GM21447 (cell line): ENCODE data around the gene DZIP3.
A peak's percentile ranks its signal among the peaks of the same experiment; 100 is the strongest.
"Not testable (repeated sequence)": the region's sequence is repeated elsewhere in the genome, so short reads cannot be mapped to it uniquely, and the experiment has no call there.

Experiments
- ATAC-seq: cut with Tn5 transposase; IDR thresholded peaks from one replicate; pipeline ENCODE4 v1.9.1; 2021; ENCODE audit not compliant: unreplicated experiment

Gene DZIP3

GRCh38 chr3:108599677-108600409, 10.3 kb downstream of the DZIP3 start:
- no peak for ATAC-seq

DNA sequence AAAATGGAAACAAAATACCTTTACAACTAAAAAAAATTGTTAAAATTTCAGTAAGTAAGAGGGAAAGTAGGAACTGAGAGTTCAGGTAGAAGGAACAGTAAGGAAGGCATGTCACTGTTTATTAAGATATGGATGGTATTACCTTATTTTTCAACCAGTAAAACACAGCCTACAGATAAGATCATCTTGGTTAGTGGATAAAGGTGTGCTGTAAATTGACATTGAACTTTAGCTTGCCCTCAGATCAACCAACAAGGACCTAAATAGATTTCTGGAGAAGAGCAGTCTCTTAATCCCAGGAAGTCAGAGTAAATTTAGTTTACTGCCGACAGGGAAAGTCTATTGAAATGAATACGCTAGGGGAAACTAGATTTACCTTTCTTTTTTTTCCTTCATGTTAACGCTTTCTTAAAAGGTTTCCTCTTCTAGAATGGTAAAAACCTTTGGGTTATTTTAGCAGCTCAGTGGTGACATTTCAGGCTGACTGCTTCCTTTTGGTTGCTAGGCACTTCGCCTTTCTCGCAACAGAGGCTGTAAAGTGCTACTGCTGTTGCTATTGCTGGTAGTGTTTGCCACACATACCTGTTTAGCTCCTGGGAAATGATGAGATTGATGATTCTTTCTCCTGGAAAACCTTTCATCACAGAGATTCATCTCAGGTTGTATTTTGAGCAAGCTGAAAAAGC, 12.9 kb downstream of the DZIP3 start:
- peak; percentile 79 for ATAC-seq

GRCh38 chr3:108602935-108603294, 13.4 kb downstream of the DZIP3 start:
- peak; percentile 15 for ATAC-seq

DNA sequence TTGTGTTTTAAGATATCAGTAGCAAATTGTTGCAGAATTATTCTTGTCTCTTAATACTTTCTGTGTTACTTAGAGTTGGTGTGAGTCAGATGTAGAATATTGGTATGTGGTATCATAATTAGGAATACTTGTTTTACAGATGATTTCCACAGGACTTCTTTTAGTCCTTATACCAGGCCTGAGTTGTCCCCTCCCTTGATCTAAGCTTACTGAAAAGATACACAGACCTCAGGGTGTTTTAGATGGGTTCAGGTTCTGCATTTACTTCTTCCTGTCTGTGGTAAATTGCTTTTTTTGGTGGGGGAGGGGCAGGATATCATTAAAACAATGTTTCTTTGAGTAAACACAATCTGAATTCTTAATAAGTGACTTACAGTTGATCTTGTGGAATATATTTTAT, 14.2 kb downstream of the DZIP3 start:
- no peak for ATAC-seq

- no peak for ATAC-seq
These were observed 15.5 kb downstream of the DZIP3 start for GRCh38 chr3:108605028-108605427.

- no peak for ATAC-seq
These were observed 16.0 kb downstream of the DZIP3 start for GRCh38 chr3:108605491-108605890.

DNA sequence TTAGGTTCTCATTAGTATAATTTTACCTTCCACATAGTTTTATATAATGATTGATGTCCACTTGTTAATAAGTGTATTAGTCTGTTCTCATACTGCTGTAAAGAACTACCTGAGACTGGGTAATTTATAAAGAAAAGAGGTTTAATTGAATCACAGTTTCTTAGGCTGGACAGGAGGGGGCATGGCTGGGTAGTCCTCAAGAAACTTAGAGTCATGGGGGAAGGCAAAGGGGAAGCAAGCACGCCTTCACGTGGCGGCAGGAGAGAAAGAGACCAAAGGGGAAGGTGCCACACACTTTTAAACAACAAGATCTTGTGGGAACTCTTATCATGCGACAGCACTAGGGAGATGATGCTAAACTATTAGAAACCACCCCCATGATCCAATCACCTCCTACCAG, 19.2 kb downstream of the DZIP3 start:
- no peak for ATAC-seq

- no peak for ATAC-seq
These were observed 21.1 kb downstream of the DZIP3 start for GRCh38 chr3:108610651-108611050.

DNA sequence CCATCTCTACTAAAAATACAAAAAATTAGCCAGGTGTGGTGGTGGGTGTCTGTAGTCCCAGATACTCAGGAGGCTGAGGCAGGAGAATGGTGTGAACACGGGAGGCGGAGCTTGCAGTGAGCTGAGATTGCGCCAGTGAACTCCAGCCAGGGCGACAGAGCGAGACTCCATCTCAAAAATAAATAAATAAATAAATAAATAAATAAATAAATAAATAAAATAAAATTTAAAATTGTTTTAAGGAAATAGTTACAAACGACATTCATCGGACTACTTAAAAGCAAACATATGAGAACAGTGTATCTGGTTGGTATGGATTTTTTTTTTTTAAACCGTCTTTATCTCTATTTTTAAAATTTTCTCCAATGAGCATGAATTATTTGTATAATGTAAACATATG, 26.6 kb downstream of the DZIP3 start:
- not testable (repeated sequence) for ATAC-seq

DNA sequence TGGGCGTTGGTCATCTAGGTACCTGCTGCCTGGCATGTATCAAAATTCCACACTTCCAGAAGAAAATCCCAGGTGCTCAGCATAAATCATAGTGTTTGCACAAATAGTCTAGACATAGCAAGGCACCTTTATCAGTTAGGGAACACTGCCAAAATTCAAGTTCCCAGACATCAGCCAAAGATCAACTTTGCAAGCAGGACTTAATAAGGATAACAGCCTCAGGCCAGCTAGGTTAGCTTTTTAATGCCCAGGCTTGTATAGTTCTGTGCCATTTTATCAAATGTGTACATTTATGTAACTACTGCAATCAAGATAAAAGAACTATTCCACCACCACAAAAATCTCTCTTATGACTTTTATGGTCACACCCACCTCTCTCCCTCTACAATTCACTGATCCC, 30.7 kb downstream of the DZIP3 start:
- no peak for ATAC-seq

DNA sequence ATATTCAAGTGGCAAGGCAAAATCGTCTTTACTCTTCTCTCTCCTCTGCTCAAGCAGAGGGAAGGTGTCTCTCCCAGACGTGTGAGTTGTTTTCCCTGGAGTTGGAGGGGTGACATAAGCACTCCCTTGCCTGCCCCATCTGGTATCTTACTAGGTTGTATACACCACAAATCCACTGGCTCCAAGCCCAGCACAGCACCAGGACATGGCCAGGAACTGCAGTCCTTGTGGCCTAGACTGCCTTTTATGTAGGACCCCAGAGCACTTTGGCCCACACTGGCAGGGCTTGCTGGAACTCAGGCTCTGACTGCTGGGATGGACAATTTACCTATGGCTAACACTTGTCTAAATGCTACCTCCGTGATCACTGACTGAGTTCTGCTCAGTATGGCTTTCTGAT, 34.0 kb downstream of the DZIP3 start:
- no peak for ATAC-seq

DNA sequence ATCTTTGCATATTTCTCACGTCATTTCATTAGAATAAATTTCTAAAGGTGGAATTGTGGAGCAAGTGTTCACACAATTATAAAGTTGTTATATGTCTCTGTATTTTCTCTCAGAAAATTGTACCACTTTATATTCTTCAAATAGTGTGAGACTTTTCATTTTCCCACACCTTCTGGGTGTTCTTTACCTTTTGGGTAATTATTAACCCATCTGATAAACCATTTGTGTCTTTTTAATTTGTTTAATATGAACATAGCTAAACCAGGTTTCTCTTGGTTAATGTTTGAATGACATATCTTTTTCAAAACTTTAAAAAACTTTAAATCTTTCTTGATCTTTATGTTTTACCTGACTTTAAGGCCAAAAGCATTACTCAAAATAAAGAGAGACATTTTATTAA, 40.5 kb downstream of the DZIP3 start:
- ATAC-seq: no peak

DNA sequence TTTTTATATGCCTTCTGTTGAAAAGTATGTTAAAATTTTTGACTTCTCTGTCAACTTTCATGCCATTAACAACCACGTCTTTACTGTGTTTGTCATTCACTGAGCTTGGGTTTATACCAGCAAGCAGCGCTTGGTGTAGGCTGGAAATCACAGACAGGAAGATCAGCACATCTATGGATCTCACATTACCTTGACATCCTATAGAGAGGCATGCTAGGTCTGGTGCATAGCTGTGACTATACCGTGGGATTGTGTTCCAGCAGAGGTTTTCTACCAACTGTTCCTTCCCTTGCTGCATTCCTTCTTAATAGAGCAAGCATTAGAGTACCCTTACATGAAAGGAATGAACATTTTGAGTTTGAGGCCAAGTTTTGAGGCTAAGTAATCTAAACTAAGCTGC, 53.0 kb downstream of the DZIP3 start:
- no peak for ATAC-seq

DNA sequence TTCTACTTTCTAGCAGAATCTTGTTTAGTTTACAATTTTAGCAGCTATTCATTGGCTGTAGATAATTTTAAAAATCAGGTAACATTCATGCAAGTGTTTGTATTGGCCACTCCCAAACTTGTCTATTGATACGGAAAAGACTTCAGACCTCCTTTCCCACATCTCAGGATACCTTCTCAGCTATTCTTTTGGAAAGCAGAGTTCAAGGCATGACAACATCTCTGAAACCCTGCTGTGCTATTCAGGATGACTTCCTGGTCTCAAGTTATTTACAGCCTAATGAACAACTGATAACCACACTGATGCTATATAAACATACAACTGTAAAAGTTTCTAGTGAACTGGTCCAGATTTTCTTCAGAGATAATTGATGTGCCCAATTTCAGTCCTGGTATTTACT, 55.8 kb downstream of the DZIP3 start:
- no peak for ATAC-seq

DNA sequence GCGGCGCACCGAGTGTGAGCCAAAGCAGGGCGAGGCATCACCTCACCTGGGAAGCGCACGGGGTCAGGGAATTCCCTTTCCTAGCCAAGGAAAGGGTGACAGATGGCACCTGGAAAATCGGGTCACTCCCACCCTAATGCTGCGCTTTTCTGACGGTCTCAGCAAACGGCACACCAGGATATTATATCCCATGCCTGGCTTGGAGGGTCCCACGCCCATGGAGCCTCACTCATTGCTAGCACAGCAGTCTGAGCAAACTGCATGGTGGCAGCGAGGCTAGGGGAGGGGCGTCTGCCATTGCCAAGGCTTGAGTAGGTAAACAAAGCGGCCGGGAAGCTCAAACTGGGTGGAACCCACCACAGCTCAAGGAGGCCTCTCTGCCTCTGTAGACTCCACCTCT, 66.1 kb downstream of the DZIP3 start:
- ATAC-seq: not testable (repeated sequence)

GRCh38 chr3:108661699-108662098, 72.2 kb downstream of the DZIP3 start:
- ATAC-seq: no peak

DNA sequence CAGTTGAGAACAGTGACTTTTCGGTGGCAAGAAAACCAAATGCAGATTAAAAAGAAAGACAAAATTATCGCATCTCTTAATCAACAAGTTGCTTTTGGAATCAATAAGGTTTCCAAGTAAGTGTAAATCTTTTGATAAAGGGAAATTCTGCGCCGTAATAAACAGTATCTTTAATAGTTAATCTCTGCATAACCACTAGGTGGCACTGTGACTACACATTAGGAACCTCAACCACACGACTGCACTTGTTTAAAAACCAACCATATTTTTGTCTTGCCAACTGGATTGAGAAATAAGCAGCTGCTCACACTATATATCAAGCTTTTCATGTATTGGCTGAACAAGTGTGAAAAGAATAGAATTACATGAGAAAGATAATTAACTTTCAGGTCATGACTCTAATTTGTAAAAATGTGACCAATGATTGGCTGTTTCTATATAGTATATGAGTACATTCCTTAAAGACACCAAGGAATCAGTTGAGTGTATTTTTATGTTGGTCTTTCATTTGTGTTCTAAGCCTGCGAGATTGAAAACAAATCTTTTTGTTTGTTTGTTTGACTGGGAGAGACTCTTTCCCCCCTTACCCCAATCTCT, 72.7 kb downstream of the DZIP3 start:
- ATAC-seq: peak; percentile 79

- ATAC-seq: no peak
These were observed 74.7 kb downstream of the DZIP3 start for GRCh38 chr3:108664266-108664665.

- no peak for ATAC-seq
These were observed 77.8 kb downstream of the DZIP3 start for GRCh38 chr3:108667312-108667711.

DNA sequence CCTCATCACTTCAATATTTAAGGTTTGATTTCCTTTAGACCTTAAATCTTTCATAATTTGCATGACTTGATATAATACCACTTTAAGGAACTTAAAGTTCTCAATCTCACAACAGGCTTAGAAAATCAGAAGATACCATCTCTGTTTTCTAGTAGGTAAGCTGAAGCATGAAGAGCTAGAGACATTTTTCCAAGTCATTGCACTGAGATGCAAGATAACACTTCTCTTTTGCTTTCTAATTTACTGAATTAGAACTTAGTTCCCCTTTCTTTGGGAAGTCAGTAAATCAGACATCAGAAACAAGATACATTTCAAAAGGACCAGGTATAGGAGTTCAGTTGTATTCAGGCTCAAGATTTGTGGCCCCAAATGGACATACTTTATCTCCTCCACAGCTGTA, 79.7 kb downstream of the DZIP3 start:
- peak; percentile 57 for ATAC-seq

DNA sequence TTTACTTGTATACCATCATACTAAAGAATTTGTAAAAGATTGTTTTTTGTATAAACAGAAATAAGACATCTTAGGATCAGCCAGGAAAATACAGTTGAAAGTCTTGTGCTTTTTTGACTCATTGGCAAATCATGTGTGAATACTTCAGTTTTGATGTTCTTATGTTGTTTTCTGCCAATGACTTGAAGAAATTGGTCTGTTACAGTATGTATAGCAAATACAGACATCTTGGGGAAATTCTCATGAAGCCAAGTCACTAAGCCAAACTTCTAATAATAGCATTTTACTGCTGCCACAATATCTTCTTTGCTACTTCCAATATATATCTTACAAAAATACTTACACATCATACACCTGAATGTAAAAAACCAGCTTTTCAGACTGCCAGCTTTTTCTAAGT, 83.2 kb downstream of the DZIP3 start:
- ATAC-seq: no peak

- no peak for ATAC-seq
These were observed 84.6 kb downstream of the DZIP3 start for GRCh38 chr3:108673988-108674661.
